NCI-H1436 treated with DMSO at 0.1 percent for 48 hours (cell line): ENCODE measurements around the gene ISG15.
"Not testable (repeated sequence)": the region's sequence is repeated elsewhere in the genome, so short reads cannot be mapped to it uniquely, and the experiment has no call there.

Experiments used
- DNase-seq: peaks from one replicate; lab custom pipeline; 2025; lab: John Stamatoyannopoulos, UW

ISG15 gene

DNA sequence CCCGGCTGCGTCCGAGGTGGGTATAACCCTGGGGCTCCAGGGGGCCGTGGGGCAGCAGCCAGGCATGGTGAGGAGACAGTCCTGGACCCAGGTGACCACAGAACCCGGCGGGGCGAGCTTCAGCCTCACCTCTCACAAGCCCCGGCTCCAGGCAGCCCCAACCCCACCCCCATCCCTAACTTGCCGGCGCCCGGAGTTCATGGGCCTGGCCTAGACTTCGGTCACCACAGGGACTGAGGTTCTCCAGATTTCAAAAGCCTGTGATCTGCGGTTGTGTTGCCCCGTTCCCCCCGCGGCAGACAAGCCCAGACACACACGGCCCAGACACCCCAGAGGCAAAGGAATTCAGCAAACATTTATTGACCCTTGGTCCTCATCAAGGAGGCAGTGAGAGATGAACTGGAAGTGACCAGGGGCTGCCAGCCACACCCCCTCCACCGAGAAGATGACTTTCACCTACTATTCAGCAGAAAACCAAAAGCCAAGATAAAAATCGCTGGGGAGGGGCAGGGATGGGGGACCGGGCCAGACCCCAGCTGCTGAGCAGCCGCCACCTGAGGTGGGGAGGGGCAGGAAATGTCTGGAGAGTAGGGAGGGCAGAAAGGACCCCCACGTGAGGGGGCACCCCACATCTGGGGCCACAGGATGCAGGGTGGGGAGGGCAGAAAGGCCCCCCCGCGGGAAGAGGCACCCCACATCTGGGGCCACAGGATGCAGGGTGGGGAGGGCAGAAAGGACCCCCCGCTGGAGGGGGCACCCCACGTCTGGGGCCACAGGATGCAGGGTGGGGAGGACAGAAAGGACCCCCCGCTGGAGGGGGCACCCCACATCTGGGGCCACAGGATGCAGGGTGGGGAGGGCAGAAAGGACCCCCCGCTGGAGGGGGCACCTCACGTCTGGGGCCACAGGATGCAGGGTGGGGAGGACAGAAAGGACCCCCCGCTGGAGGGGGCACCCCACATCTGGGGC, 17.3 kb upstream of the ISG15 start:
- DNase-seq = no peak

DNA sequence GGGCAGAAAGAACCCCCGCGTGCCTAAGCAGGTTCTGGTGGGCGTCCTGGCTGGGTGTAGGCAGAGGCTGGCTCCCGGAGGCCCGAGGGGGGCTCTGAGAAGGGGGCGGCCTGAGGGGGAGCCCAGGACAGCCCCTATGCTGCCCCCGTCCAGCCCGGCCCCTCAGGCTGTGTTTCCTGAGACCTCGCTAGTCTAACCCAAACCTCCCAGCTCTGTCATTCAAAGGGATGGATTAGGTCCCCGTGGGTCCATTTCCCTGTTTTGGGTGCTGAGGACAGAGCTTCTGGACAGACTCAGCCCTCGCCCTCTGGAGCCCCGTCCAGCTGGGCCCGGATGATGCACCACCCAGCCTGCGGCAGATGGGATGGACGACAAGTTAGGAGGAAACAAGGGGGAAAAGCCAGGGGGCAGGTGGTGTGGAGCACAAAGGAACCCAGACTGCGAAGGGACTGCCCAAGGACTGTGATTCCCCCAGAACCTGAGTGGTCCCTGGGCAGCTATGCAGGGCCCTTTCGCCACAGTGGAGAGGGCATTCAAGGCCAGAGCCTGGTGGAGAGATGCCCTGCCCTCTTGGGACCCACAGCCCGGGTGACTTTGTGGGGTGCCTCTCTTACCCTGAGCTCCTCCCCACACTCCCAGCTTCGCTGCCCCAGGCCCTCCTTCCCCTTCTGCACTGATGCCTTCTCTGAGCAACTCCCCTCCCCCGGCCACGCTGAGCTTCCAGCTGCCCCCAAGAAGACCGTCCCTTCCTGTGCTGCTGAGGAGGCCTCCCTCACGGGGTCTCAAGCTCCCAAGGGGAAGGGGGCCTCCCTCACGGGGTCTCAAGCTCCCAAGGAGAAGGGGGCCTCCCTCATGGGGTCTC, 16.2 kb upstream of the ISG15 start:
- no peak for DNase-seq

DNA sequence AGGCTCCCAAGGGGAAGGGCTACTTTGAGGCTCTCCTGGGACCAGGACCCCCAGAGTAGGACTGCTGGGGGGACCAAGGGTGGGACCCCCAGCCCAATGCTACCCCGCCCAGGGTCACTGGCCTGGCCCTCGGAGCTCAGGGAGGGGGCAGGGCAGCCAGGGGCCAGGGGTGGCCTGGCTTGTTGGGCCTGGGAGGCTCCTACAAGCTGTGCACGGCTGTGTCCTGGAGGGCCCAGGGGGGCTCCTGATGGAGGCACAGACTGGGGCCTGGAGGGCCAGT, 15.6 kb upstream of the ISG15 start:
- DNase-seq = no peak

DNA sequence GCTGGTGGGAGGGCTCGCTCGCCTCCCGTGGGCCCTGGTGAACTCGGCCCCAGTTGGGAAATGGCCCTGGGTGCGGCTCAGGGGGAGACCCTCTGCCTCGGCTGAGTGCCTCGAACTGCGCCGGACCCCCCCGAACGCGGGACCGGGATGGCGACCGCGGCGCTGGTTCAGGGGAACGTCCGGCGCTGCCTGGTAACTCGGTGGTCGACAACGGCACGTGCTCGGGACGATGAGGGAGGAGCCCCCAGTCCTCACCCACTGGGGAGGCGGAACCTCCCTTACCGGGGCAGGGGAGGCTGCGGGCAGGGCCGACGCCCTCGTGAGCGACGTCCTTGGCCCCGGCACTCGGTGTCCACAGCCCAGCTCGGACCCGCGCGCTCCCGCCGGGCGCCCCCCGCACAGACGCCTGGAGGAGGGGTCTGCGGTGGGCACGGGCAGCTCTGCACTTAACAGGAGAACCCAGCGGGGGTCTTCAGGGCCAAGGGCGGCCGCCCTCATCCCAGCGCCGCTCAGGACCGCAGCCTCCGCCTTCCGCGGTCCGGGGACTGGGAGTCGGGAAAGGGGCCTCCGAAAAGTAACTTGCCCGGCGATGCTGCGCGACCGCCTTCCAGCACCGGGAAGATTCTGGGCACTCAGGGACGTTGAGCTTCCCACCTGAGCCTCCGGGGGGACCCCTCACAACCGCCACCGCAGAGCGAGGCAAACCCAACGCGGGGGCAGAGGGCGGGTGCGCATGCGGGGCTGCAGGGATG, 15.1 kb upstream of the ISG15 start:
- DNase-seq = no peak

DNA sequence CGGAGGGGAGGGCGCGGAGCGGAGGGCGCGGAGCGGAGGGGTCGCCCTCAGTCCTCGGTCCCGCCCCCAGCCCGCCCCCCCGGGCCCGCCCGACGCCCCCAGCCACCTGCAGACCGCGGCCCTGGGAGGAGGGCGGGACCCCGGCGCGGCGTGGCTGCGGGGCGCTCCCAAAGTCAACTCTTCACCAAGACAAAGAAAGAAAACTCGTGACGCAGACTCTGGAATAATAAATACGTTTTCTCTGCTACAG, 14.6 kb upstream of the ISG15 start:
- no peak for DNase-seq

DNA sequence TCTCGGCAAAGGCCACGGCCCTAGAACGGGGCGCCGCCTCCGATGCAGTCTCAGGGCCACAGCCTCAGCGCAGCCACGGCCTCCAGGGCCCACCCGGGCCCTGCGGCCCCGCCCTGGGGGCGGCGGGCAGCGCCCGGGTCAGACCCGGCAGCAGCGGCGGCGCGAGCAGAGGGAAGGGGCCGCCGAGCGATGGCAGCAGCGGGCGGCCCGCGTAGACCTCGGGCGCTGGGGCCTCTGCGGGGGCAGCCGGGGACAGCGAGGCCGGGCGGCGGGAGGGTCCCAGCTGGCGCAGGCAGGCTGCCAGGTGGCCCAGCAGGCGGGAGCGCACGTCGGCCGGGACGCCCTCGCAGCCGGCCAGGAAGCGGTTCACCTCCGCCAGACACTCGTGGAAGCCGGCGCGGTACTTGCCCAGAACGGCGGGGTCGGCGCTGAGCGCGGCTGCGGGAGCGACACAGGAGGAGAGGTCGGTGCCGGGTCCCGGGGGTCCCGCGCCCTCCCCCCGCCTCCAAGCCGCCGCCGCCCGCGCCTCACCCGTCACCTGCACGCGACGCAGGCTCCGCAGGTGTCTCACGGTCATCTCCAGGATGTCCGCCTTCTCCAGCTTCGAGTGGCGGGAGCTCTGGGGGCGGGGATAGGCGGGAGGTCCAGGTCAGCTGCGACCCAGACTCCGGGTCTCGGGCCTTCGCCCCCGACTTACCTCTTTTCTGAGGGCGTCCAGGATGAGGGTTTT, 14.1 kb upstream of the ISG15 start:
- no peak for DNase-seq

DNA sequence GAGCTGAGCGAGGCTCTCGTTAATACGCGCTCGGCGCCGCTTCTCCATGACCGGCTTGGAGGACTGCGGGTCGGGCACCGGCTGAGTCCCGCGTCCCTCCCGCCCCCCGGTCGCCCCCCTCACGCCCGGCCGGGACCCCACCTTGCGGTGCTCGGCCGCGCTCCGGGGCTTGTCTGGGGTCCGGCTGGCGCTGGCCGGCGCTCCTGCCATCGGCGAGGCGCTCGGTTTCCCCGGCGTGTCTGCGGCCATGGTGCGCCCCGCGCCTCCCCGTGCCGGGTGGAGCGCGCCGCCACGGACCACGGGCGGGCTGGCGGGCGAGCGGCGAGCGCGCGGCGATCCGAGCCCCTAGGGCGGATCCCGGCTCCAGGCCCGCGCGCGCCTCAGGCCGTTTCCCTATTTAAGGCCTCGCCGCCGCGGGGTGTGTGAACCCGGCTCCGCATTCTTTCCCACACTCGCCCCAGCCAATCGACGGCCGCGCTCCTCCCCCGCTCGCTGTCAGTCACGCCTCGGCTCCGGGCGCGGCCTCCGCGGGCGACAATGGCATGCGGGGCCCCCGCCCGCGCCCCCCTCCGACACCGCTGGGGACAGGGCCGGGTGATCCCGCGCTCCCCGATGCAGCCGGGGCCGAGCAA, 13.5 kb upstream of the ISG15 start, which contains the start of gene HES4:
Gene HES4 (minus strand): TSS at position 373 of the 632 bp plus-strand sequence. CDS start 124 bp downstream, at position 249.
- DNase-seq = peak; percentile 51

DNA sequence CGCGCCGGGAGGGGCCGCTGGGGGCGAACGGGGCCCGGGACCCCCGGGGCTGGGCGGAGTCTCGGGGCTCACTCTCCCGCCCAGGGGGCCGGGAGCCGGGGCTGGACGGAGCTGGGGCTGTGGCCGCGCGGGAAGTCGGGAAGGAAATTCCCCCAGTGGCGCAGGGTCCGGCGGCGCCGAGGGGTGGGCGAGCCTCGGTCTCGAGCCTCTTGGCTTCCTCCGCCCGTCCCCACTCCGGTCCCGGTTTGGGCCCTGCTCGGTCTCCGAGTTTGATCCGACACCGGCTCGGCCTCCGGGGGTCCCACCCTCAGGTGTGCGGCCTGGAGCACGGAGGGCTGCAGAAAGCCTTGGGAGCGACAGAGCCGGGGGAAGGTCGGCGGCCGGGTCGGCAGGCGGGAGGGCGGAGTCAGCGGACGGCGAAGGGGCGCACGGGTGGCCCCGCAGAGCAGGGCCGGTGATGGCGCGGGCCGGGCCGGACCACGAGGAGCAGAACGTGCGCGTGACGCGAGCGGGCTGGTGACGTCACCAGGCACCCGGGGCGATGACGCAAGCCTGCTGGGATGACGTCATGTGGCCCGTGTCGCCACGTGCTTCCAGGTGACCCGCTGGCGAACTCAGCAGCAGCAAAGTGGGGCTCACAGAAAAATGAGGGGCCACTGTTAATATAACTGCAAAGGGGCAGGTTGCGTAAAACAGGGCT, 12.8 kb upstream of the ISG15 start:
- DNase-seq = no peak

DNA sequence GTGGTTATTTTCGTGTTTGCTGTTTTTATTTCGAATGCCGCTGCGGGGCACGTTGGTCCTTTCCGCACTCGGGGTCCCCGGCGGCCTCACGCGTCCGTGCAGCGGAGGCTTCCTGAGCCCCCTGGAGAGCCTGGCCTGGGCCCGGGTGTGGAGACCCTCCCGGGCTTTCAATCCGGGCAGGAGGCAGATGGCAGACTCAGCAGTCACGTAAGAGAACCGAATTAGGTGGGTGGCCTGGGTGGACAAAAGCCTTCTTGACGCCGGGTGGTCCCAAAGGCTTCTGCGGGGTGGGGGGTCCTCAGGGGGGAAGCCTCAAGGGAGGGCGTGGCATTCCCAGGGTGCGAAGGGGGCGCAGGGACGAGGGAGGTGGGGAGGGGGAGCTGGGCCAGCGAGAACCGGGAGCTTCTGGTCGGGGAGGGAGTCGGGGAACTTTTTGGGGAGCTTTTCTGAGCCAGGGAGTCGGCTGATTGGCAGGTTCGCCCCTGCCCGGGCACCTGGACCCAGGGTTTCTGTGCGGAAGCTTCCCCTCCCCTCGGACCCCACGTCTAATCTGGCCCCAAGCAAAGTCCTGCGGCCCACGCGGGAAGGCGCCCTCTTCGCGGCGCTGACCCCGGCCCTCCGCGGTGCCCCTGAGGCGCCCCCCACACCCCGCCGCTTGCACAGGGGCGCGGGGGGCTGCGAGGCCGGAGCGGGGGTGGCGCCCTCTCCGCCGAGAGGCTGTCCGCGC, 12.1 kb upstream of the ISG15 start:
- DNase-seq = no peak

DNA sequence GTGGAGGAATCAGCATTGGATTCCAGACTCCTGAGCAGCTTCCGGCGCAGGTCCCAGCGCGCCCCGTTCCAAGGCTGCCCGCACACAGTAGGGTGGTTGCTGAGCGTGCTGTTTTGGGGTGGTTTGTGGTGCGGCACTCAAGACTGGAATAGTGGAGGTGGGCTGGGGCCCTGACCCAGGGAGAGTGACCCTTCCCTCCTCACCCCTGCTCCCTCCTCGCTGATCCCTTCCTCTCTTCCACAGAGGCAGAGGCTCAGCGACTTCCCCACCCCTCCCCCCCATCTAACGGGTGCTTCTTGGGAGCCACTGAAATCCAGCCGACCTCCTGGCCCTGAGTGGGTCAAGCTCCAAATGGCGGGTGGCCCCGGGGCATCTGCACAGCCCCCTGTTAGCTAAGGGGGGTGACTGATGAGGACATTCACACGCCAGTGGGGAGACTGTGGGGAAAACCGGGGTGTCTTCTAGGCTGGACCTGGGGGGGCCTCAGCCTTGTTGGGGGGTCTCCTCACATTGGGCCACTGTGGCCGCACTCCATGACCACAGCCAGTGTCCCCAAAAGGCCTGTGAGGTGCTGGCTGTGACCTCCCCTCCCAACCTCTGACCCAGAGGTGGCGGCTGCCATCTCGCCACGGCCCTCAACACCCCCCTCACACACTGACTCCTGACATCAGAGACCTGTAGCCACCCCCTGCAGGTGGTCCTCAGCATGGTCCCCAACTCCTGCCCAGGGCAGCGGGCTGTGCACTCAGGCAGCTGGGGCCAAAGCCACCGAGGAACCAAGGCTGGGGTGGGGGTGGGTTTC, 9.5 kb upstream of the ISG15 start:
- DNase-seq = no peak

DNA sequence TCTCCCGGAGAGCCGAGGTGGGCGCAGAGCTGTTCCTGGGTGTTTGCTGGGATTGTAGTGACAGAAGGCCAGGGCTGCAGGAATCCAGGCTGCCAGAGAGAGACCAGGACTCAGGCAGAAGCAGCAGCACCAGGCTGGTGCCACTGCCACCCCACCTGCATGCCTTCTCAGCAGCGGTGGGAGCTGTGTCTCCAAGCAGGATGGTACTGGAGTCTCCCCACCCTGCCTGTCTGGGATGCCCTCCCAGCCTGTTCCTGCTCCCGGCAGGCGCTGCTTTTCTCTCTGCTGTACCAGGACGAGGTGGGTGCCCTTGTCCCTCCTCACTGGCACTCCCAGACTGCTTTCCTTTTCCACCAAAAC, 8.9 kb upstream of the ISG15 start:
- no peak for DNase-seq

DNA sequence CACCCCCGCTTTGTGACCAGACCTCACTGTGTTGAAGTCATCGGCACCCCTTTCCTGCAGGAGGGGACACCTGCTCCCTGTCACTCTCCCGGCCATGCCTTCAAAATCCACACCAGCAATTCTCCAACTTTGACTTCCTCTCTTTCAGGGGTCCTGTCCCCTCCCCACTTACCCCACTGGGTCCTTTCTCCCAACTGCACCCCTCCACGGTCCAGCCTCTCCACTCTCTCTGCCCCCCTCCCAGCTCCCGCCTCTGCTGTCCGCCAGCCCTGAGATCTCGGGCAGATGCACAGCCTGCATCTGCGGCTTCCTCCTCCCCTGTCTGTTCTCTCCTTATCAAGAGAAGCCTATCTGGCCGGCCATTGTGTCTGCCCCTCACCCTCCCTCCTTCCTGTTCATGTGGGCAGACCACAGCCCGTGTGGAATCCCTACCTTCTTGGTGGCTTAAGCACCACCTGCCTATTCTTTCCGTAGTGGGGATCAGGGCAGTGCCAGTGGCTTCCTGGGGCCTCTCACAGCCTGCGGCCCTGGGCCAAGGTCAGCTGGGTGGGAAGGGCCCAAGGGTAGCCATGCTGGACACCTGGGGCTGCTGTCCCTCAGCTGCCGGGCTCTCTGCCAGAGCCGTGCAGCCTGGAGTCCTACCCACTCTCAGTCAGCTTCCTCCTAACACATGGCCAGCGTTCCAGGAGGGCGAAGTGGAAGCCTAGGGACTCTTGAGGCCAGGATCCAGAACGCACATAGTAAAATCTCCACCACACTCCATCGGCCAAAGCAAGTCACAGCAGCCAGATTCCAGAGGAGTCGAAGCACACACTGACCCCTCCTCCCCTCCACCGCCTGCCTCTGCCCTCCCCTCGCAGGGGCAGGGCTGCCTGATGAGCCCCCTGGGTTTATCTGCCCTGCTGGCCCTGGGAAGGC, 8.3 kb upstream of the ISG15 start:
- DNase-seq = no peak

DNA sequence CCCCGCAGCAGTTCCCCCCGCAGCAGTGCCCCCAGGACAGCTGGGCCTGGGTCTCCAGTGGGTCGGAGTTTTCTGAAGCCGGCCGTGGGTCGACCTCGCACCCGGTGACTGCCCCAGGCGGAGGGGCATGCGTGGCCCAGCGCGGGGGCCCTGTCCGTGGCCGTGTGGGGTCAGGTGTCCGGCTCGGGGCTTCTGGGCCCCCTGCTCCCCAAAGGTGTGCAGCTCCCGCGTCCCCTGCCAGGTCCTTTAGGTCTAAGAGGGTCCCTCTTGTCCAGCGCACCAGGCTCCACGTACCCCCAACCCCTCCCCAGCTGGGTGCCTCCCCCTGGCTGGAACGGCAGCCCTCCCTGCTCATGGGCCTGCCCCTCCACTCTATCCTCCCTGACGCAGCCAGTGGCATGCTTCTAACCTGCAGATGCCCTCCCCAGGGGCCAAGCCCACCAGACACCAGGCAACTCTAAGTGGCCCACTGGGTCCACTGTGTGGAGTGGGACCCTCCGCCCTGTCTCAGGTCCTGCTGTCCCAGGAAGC, 7.5 kb upstream of the ISG15 start:
- DNase-seq = no peak

DNA sequence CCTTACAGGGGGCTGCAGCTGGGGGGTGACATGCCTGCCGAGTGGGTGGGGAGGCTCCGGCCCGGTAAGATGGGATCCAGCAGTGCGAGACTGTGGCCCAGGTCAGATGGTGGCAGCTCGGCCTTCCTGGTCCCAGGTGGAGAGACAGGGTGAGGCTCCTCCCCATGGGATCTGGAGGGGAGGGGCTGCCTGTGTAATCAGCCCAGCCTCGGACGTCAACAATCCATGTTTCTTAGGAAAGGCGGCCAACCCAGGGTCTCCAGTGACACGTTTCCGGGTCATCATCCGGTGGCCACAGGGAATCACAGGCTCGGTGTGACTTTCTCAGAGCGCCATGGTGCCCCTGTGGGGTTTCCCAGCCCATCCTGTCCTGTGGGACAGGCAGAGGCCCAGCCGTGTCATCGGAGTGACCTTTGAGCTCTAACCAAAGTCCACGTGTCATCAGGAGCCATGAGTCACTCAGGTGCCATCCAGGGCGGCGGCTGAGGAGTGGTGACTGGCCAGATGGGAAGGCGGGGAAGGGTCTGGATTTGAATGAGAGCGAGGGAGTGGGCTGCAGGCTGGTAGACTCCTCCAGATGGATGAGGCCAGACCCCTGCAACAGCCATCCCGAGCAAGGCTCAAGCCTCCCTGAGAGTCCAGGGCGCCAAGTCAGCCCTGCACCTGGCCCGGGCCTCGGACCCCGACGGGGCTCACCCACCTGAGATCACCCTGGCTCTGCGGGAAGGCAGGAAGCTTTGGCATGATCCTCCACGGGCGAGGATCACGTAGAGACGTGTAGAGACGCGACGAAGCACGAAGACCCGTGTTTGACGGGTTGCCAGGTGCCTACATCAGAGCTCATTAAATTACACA, 6.8 kb upstream of the ISG15 start:
- no peak for DNase-seq

DNA sequence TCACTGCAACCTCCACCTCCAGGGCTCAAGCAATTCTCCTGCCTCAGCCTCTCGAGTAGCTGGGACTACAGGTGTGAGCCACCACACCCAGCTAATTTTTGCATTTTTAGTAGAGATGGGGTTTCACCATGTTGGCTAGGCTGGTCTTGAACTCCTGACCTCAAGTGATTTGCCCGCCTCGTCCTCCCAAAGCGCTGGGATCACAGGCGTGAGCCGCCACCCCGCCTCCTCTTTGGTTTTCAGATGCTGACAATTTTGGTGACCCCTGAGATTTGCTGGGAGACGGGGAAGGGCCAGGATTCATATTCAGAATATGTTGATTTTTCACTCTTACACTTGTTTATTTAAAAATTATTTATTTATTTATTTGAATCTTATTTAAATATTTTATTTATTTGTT, 3.2 kb upstream of the ISG15 start:
- not testable (repeated sequence) for DNase-seq

DNA sequence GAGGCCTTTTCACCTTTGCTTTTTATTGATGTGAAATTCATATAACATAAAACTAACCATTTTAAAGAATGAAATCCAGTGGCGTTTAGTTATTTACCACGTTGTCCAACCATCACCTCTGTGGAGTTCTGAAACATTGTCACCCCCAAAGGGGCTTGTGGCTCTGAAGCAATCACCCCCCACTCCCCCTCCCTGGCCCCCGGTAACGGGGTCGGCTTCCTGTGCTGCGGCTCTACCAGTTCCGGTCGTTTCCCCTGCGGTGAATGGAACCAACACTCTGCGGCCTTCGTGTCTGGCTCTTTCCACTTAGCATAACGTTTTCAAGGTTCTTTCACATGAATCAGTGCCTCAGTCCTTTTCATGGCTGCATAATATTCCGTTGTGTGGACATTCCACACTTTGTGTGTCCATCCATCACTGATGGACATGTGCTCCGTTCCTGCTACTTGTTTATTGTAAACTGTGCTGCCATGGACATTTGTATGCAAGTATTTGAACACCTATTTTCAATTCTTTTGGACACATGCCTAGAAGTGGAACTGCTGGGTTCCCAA, 1.8 kb upstream of the ISG15 start:
- DNase-seq = no peak

DNA sequence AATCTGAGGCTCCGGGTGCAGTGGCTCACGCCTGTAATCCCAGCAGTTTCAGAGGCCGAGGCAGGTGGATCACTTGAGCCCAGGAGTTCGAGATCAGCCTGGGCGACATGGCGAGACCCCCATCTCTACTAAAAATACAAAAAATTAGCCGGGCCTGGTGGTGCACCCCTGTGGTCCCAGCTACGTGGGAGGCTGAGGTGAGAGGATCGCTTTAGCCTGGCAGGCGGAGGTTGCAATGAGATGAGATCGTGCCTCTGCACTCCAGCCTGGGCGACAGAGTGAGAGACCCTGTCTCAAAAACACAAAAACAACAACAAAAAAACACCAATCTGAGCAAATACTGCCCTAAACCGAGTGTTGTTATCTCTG, 577 bp upstream of the ISG15 start:
- not testable (repeated sequence) for DNase-seq
